Measurements from ENCODE around the gene TSPAN4. TPM values are rescaled to one million over a fixed set of nuclear protein-coding genes. Genes with fewer than 3 reads are reported as not detected.

TSPAN4 gene
- total RNA-seq, 4 donors from 2014 or later, result 145 to 234 (median 175) TPM

GRCh38 chr11:821512-822371, 20.9 kb upstream of the TSPAN4 start:
- ATAC-seq (ENCODE audit: low FRiP score) (no peak), DNase-seq (ENCODE audit: low spot score) (no peak)
- no peak for TF ChIP-seq CTCF (IDR thresholded peaks at IDR 0.05)

DNA sequence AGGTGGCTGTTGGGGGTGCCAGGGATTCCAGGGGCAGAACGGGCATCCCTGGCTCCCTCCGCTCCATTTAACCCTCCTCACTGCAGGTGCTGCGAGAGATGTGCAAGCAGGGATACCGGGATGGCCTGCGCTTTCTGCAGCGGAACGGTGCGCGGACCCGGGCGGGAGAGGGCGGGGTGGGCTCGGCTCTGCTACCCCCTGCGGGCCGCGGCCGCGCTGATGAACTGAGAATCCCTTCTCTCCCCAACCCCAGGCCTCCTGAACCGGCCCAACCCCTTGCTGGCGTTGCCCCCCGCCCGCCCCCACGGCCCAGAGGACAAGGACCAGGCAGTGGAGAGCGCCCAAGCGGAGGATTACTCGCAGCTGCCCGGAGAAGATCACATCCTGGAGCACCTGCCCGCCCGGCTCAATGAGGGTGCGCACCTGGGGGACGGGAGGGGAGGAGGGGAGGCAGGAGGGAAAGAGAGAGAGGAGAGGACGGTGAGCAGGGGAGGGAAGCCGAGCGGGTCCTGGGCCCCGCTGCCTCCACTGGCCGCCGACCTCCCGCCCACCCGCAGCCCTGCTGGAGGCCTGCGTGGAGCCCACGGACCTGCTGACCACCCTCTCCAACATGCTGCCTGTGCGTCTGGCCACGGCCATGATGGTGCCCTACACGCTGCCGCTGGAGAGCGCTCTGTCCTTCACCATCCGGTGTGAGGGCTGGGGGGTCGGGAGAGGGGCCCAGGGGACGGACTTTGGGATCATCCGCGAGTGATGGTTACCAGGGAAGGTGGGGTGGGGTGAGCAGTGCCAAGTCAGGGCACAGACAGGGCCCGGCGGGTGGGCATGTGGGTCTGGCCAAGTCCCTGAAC, 19.0 kb upstream of the TSPAN4 start:
- no peak for TF ChIP-seq CTCF (IDR thresholded peaks at IDR 0.05)
- no peak for DNase-seq (ENCODE audit: low spot score)

GRCh38 chr11:824292-824880, 18.3 kb upstream of the TSPAN4 start:
- DNase-seq (ENCODE audit: low spot score) (no peak), ATAC-seq (ENCODE audit: low FRiP score) (no peak)
- TF ChIP-seq CTCF (IDR thresholded peaks at IDR 0.05), result no peak

More for the DNA sequence above, 19.0 kb upstream of the TSPAN4 start:
- no peak for ATAC-seq (ENCODE audit: low FRiP score)

DNA sequence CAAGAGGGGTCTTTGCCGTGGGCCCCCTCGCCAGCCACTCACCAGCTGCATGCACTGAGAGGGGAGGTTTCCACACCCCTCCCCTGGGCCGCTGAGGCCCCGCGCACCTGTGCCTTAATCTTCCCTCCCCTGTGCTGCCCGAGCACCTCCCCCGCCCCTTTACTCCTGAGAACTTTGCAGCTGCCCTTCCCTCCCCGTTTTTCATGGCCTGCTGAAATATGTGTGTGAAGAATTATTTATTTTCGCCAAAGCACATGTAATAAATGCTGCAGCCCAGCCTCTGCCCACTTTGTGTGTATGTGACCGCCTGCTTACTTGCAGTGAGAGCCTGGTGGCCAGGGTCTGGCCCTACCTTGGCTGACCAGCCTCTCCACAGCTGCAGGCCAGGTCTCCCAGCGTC, 17.7 kb upstream of the TSPAN4 start:
- no peak for DNase-seq (ENCODE audit: low spot score)
- no peak for TF ChIP-seq CTCF (IDR thresholded peaks at IDR 0.05)
- ATAC-seq (ENCODE audit: low FRiP score), result no peak

- no peak for DNase-seq (ENCODE audit: low spot score)
- no peak for ATAC-seq (ENCODE audit: low FRiP score)
Measured at GRCh38 chr11:825366-826226, 17.1 kb upstream of the TSPAN4 start.

More at GRCh38 chr11:825366-826226, 17.1 kb upstream of the TSPAN4 start:
- TF ChIP-seq CTCF (IDR thresholded peaks at IDR 0.05), result no peak

Measured in omental fat pad (tissue), 4 donors.